ENCODE data around the gene PRSS50.

PRSS50 gene

GRCh38 chr3:46729038-46729437 is 11.4 kb upstream of the PRSS50 start:
- FAIRE-seq (no peak), DNase-seq (ENCODE audit: low spot score) (no peak)

DNA sequence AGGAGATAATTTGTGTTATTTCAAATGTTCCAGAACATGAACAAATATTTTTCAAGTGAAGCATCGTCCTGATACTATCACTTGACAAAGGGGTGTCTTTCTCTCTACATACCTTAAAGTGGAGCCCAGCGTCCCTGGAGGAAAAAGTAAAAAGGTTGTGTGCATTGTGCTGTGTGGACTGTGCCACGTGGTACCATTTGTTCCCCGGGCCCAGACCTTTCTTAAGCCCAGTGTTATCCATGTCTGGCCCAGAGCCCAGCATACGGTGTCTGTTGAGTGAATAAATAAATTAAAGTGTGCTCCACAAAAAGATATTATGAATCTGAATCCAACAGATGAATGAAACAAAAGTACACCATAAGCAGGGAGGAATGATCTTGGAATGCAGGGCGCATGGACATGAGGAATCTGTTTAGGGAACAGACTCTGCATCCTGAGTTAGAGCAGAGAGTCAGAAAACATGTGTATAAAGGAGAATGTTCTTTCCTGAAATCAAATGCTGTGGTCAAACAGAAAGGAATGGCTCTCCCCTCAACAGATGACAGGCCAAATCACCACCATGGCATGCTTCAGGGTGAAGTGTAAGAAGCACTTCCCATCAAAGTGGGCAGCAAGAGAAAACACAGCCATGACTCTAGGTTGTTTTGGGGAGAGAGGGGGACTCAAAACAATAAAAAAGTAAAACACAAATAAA is 8.1 kb upstream of the PRSS50 start:
- DNase-seq (ENCODE audit: low spot score) (no peak), FAIRE-seq (no peak)

DNA sequence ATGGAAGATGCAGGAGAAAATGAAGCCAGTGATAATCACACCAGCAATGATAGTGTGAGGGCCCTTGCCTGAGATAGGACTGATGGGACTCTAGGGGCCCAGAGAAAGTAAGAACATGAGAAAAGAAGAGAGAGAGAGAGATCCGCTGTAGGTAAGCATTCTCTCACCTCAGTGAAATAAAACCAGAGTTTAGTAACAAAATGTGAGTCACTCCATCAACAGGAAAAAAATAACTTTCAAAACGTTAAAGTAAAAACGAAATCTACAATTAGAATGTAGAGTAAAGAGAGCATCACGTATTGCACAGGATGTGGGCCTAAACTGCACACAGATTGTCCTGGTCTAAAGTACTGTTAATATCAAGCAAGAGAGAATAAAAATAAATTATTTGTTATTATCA is 6.8 kb upstream of the PRSS50 start:
- FAIRE-seq = no peak

GRCh38 chr3:46722443-46722842 is 4.8 kb upstream of the PRSS50 start:
- no peak for DNase-seq (ENCODE audit: low spot score)
- no peak for FAIRE-seq

More for the DNA sequence above, 6.8 kb upstream of the PRSS50 start:
- no peak for DNase-seq (ENCODE audit: low spot score)

- DNase-seq (ENCODE audit: low spot score) (no peak), FAIRE-seq (no peak)
Measured at GRCh38 chr3:46721009-46721408, 3.3 kb upstream of the PRSS50 start.

- DNase-seq (ENCODE audit: low spot score) = no peak
- FAIRE-seq = no peak
Measured at GRCh38 chr3:46719735-46720271, 2.1 kb upstream of the PRSS50 start.

DNA sequence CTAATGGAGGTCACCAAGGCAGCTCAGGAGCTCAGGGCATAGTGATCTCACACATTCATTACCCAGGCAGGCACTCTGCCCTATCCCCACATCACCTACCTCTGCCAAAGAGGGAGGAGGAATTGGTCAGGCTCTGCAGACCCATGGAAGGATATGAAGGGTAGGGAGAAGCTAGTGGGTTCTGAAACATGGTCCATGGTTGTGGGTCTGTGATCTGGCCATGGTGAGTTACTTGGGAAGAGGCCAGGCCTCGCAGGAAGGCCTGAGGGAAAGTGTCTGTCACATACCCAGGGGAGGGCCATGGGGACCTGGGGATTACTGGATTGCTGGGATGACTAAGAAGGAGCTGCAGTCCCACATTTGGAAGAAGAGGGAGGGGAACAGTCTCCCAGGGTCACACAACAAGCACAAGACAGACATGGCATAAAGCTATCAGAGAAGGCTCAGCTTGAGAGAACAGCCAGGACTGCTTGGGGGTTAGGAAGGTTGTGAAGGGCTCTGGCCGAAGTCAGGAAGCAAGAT is 1.4 kb upstream of the PRSS50 start:
- FAIRE-seq (no peak), DNase-seq (ENCODE audit: low spot score) (no peak)

DNA sequence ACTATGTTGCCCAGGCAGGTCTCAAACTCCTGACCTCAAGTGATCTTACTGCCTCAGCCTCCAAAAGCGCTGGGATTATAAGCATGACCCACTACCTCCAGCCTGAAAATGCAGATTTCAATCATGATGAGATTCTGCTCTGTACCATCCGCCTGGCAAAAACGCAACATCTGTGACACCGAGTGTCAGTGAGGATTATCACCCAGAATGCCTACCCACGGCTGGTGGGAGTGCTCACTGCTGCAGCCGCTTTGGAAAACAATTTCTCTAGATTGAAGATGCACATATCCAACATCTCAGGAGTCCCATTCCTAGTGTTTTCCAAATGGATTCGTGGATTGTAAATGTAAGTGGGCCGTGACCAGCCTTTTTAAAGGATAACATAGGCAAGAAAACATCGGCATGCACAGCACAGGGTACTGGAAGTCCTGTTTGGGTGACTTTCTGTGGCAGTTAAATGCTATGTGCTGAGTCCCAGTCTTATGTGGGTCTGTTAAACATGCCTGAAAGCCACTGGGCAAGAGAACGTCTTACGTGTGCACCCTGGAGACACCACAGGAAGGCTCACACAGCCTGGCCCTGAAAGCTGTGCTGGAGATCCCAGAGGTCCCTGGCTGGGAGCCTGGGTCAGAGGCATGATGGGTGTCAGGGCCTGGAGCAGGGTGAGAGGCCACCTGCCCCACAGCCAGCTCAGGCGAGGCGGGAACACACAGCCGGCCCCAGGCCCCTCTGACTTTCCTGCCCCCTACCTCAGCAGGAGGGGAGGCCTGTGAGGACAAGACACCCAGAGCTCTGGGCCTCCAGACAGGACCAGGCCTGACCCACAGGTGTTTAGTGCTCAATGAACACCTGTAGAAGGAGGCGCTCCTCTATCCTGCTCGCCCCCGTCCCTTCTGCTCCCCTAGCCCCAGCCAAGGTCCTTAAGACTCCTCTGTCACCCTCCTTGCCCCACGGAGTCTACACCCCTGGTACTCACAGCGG is 918 bp downstream of the PRSS50 start:
- DNase-seq (ENCODE audit: low spot score) (no peak), FAIRE-seq (no peak)

GRCh38 chr3:46715507-46716175 is 2.0 kb downstream of the PRSS50 start:
- no peak for DNase-seq (ENCODE audit: low spot score)
- FAIRE-seq = no peak

DNA sequence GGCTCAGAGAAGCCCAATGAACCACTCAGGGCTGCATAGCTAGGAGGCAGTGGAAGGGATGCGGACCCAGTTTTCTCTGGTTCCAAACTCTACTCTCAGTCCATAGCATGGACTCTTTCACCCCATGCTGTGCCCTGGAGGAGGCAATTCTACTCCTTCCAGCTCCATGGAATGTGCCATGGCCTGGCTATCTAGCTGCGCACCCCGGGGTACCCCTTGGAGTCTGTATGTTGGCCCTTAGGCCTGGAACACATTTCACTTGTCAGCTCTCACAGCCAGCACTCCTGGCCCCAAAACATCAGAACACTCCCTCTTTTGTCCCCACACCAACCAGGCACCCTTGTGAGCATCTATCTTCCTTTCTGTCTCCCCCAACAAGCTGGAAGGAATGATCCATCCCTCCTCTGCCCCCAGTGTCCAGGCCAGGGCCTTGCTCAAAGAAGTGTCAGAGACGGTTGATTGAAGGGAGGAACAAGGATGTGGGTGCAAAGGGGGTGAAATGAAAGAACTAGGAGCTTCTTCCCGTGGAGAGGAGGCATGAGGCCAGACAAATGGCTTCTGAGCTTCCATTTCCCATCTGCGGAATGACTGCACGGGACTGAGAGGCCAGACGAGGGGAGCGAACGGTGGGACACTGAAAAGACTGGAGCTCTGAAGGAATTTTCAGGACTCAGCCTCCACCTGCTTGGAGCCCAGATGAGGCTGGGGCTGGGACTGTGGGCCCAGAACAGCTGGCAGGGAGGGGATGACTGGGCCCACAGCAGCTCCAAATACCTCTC is 2.8 kb downstream of the PRSS50 start:
- no peak for DNase-seq (ENCODE audit: low spot score)
- FAIRE-seq = no peak

DNA sequence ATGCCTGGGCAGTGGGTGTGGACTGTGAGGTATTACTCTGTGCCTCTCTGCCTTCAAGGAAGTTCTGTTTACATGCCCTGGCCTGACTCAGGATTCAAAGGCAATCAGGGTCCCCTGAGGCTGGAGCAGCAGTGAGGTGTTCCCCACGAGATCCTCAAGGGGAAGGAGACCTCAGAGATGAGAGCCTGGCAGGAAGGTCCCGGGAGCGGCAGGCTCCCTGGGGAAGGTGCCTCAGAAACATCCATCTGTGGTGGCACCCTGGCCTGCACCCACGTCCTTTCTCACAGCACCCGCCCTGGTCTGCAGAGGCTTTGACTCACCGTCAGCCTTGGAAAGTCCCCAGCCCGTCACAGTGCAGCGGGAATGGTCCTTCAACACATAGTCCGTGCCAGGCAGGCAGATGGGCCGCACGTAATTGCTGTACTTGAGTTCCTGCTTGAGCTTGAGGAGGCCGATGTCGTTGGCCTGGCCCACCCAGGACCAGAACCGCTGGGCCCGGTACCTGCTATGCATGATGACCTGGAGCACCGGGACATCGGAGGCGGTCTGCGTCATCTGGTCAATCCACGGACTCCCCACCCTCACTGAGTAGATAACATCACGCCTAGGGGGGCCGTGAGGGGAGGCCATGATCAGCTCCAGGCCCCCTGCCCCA is 3.6 kb downstream of the PRSS50 start:
- FAIRE-seq = no peak

GRCh38 chr3:46713050-46713897 is 4.4 kb downstream of the PRSS50 start:
- FAIRE-seq (no peak), DNase-seq (ENCODE audit: low spot score) (no peak)

More for the DNA sequence above, 3.6 kb downstream of the PRSS50 start:
- DNase-seq (ENCODE audit: low spot score) = peak; percentile 46

GRCh38 chr3:46712191-46713049 is 5.2 kb downstream of the PRSS50 start:
- FAIRE-seq (no peak), DNase-seq (ENCODE audit: low spot score) (no peak)

DNA sequence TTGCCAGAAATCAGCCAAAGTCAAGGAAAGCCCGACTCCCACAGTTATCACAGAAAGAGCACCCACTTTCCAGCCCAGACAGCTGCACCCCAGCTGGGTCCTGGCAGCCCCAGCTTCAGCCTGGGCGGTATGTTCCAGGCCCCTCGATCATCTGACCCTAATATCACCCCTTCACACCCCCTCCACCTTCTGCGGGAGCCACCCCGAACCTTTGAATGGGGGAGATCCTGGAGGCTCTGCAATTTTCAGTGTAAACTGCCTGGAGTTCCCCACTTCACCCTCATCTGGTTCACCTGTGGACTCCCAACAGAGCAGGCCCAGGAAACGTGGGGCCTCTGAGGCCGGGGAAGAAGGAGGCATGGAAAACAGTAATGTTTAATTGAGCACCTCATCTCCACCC is 5.9 kb downstream of the PRSS50 start:
- DNase-seq (ENCODE audit: low spot score) (no peak), FAIRE-seq (no peak)

DNA sequence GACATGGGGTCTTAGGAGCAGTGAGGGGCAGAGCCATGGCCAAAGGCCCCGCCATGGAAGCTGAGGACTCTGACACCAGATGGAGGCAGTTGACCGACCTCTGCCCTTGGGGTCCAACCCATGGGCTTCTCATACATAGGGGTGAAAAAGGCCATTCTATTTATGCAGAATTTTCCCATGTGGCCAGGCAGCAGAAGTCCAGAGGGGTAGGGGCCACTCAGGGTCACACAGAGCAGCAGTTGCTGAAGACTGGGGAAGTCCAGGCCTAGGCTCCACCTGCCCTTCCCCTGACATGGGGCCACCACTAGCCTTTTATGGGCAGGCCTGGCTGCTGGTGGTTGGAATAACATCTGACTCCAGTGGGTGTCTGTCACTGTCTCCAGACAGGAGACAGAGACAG is 6.4 kb downstream of the PRSS50 start:
- FAIRE-seq (no peak), DNase-seq (ENCODE audit: low spot score) (no peak)

GRCh38 chr3:46710671-46711295 is 6.9 kb downstream of the PRSS50 start:
- FAIRE-seq (no peak), DNase-seq (ENCODE audit: low spot score) (no peak)

GRCh38 chr3:46710229-46710628 is 7.4 kb downstream of the PRSS50 start:
- FAIRE-seq (no peak), DNase-seq (ENCODE audit: low spot score) (no peak)

DNA sequence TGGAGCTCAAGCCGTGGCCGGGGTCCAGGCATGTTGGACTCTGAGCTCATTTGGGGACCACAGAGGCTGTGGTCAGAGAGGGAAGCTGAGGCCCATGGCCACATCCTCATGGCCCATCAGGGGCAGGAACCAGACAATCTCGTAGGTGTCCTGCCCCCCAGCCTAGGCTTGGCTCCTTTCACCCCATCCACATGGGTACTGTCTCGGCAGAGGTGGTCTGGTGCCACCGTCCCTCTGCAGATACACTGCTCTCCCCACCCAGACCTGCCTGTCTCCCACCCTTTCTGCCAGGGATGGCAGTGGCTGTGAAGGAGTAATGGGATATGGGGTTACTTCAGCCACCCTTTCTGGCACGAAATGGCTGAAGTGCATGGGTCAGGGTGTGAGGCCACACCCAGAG is 7.9 kb downstream of the PRSS50 start:
- FAIRE-seq (no peak), DNase-seq (ENCODE audit: low spot score) (no peak)

Data from RCC 7860 (cell line).